Prostate gland (tissue), 2 donors: ENCODE measurements around the gene MS4A13.

Experiments used
- CTCF ChIP-seq, 4 experiments: fragments of 200-600 bp in 2 of 4; fragments of 450-650 bp in 2 of 4; sonication (generic) in 2 of 4; IDR thresholded peaks; 1 replicate in 3 of 4; 2 replicates in 1 of 4; pipeline ENCODE4 v1.5.1; 2016 to 2019; ENCODE audit warnings: antibody characterized with exemption in 4 of 4, mild to moderate bottlenecking in 2 of 4, moderate library complexity in 2 of 4
- POLR2A ChIP-seq: fragments of 450-650 bp; IDR thresholded peaks from one replicate; pipeline ENCODE4 v1.6.1; 2016; ENCODE audit warnings: antibody characterized with exemption, mild to moderate bottlenecking
- POLR2AphosphoS5 ChIP-seq: sonication (generic); formaldehyde crosslinking; IDR thresholded peaks from one replicate; pipeline ENCODE4 v1.6.1; 2017; ENCODE audit warnings: antibody characterized with exemption

GRCh38 chr11:60566776-60567175 lies 51.6 kb downstream of the MS4A13 start:
- TF ChIP-seq CTCF (IDR thresholded peaks at IDR 0.05): no peak
- no peak for TF ChIP-seq POLR2A
- TF ChIP-seq POLR2AphosphoS5: no peak
